SK-MEL-5 (cell line): ENCODE measurements around the gene ABCA10. TPM values are rescaled to one million over a fixed set of nuclear protein-coding genes. Genes with fewer than 3 reads are reported as not detected.
"Not testable (repeated sequence)": the region's sequence is repeated elsewhere in the genome, so short reads cannot be mapped to it uniquely, and the experiment has no call there.

Source experiments
- DNase-seq: peaks from one replicate; pipeline ENCODE4 v3.0.0-alpha.2; 2016; ENCODE audit warnings: low read depth, low spot score
- in situ Hi-C: cut with HindIII; loops from 2 replicates; pipeline ENCODE4 v1.10.0; 2016; ENCODE audit warnings: low sequenced_read_pairs, high pct_unique_total_duplicates, low pct_unique_long_range_greater_than_20kb
- total RNA-seq: library from RNA; depleted of rRNA; stranded (reverse); fragments of >200 nt; shearing (Covaris generic); gene quantifications from 2 replicates; pipeline ENCODE4 v1.2.3, GENCODE V29; 2014

Gene ABCA10
- total RNA-seq, 1 experiment from 2014 or later, result 0.98 TPM

- in situ Hi-C loops, result no loop called here
Measured at GRCh38 chr17:69188064-69188463, 40.6 kb downstream of the ABCA10 start.

DNA sequence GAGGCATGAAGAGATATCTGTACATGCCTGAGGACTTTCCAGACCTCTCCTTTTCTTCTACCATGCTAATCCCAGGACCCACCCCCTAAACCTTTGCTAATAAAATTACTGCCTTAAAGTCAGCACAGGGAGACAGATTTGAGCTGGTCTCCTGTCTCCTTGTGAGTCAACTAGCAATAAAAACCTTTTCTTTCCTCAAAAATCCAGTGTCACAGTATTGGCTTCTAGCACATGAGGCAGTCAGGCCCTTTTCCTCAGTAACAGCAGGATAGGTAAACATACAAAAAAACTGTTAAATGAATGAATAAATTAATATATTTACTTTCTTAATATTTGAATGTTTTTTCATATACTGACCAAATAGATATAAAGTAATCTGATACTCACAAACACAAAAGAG, 41.3 kb downstream of the ABCA10 start:
- no peak for DNase-seq
- in situ Hi-C loops, result no loop called here

More at GRCh38 chr17:69188064-69188463, 40.6 kb downstream of the ABCA10 start:
- no peak for DNase-seq

DNA sequence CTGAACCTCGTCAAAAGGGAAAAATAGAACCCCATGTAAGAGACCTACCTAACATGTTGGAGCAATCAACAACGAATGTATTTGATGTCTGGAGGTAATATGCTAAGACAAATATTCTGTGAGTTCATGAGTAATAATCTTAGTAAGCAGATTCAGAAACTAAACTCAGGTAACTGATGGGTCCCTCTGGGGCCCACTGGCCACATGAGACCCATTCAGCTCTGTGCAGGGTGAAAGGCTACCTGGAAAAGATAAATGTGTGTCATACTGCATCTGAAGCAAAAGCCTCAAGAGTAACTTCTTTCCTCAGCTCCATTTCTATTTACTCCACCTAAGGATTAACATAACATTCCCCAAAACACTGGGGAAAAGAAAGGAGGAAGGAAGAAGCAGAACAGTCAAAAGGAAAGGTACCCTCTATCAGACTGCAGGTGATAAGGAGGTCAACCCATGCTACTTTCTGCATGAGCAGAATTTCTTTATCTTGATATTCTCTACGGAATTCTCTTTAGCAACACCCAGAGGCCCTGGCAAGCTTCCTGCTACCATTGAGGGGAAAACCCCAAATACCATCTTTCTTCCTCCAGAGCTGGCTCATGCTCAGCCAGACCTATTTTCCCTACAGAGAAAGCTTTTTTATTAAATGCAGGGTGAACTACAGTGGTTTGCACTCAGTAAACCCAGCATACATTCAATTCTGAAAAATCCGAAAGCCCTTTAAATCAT, 49.2 kb downstream of the ABCA10 start:
- in situ Hi-C loops, result no loop called here
- no peak for DNase-seq

DNA sequence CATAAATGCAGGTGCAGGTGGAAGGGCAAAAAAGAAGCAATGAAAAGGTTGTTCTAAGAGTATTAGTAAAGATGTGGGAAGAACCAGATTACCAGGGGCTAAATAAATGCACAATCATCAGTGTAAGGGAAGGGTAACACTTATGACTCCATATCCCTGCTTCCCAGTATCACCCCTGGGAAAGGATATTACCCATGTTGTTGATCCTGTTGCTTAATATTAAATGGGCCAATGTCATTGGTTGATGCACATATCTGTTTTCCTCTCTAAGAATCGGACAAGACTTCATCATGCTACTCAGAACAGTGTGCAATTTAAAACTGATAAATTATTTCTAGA, 52.2 kb downstream of the ABCA10 start:
- DNase-seq, result no peak
- in situ Hi-C loops, result no loop called here

- in situ Hi-C loops, result no loop called here
- DNase-seq, result peak; percentile 50
Measured at GRCh38 chr17:69175625-69176456, 52.8 kb downstream of the ABCA10 start.

- no peak for DNase-seq
- in situ Hi-C loops, result no loop called here
Measured at GRCh38 chr17:69175262-69175624, 53.4 kb downstream of the ABCA10 start.

DNA sequence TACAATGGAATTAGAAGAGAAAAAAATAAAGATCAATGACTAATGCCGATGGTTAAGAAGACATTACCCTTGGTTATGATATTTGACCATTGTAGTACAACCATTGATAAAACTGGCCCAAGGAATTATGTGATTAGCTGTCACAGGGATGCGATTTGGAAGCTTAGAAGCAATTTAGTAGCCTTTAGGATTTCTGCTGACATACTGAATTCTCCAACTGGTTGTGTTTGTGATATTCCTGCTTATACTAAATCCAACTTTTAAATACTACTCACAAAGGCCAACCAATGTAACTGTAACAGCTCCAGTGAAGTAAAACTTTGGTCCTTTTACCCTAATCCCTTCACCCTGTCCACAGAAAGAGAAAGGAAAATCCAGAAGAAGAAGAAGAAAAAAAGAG, 55.5 kb downstream of the ABCA10 start:
- DNase-seq, result no peak
- in situ Hi-C loops, result no loop called here

DNA sequence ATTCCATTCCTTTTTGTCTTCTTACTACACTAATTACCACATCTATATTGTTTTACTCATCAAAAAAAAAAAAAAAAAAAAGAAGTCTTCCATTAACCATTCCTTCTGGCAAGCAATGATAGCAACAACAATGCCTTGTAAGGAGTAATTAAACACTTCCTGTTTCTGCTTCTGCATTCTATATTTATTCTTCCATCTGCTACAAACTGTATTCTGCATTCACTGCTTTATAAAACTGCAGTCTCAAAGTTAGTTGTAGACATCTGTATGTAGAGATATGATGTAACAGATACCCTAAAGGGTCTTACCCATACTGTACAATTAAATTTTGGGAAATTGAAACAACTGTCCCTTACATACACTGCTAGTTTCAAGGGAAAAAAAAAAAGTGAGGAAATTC, 58.2 kb downstream of the ABCA10 start:
- in situ Hi-C loops, result no loop called here

GRCh38 chr17:69168642-69169041, 60.0 kb downstream of the ABCA10 start:
- DNase-seq, in situ Hi-C loops: not testable (repeated sequence)

More for the DNA sequence above, 58.2 kb downstream of the ABCA10 start:
- DNase-seq, result no peak

DNA sequence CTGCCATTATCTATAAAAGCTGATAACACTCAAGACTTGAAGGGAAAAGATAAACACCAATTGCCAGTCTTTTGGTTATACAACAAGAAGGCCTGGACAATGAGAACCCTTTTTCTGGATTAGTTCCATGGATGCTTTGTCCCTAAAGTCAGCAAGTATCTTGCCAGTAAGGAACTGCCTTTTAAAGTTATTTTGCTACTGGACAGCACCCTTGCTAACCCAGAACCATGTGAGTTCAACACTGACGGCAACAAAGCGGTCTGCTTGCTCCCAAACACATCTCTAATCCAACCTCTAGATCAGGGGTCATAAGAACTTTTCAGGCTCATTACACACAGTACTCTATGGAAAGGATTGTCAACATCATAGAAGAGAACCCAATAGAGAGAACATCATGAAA, 61.7 kb downstream of the ABCA10 start:
- in situ Hi-C loops, result no loop called here
- no peak for DNase-seq

GRCh38 chr17:69164206-69164605, 64.4 kb downstream of the ABCA10 start:
- no peak for DNase-seq
- in situ Hi-C loops, result no loop called here

GRCh38 chr17:69159418-69159817, 69.2 kb downstream of the ABCA10 start:
- in situ Hi-C loops, result no loop called here
- no peak for DNase-seq

DNA sequence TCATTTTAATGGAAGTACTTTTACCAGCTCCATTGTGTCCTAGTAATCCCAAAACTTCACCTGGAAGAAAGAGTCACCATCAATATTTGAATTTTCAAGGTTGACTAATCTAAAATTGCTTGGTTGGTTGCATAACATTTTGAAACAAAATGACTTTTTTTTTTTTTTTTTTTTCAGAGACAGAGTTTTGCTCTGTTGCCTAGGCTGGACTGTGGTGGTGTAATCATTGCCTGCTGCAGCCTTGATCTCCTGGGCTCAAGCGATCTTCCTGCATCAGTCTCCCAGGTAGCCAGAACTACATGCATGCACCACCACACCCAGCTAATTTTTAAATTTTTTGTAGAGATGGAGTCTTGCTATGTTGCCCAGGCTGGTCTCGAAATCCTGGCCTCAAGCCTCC, 74.4 kb downstream of the ABCA10 start:
- DNase-seq, result no peak
- in situ Hi-C loops, result no loop called here

GRCh38 chr17:69150333-69150732, 78.3 kb downstream of the ABCA10 start:
- no peak for DNase-seq
- in situ Hi-C loops, result no loop called here

GRCh38 chr17:69147460-69147859, 81.2 kb downstream of the ABCA10 start:
- no peak for DNase-seq
- in situ Hi-C loops, result no loop called here

- in situ Hi-C loops, result no loop called here
- no peak for DNase-seq
Measured at GRCh38 chr17:69144331-69145255, 84.0 kb downstream of the ABCA10 start.

DNA sequence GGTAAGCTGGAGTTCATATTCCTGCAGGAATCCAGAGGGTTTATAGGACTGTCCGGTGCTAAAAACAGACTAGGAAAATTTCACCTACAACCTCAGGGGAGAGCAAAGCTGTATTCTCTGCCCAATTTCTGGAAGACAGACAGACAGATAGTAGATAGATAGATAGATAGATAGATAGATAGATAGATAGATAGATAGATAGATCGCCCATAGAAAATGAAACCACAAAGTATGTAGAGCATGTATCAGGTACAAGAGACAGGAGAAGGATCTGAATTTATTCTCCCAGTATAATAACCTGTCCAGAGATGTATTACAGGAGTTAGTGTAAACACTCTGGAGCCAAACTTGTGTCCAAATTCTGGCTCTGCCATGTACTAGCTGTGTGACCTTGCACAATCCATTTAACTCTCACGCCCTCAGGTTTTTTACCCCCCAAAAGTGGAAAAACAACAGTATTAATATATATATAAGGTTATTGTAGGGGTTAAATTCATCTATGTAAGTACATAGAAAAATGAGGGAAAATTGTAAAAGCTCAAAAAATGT, 84.9 kb downstream of the ABCA10 start:
- in situ Hi-C loops, result no loop called here
- DNase-seq, result no peak

GRCh38 chr17:69143151-69143550, 85.5 kb downstream of the ABCA10 start:
- DNase-seq, result no peak

More at GRCh38 chr17:69143151-69143550, 85.5 kb downstream of the ABCA10 start:
- in situ Hi-C loops, result no loop called here
